ENCODE data around the gene HOMER2.
"Not testable (repeated sequence)": the region's sequence is repeated elsewhere in the genome, so short reads cannot be mapped to it uniquely, and the experiment has no call there.

HOMER2 gene

DNA sequence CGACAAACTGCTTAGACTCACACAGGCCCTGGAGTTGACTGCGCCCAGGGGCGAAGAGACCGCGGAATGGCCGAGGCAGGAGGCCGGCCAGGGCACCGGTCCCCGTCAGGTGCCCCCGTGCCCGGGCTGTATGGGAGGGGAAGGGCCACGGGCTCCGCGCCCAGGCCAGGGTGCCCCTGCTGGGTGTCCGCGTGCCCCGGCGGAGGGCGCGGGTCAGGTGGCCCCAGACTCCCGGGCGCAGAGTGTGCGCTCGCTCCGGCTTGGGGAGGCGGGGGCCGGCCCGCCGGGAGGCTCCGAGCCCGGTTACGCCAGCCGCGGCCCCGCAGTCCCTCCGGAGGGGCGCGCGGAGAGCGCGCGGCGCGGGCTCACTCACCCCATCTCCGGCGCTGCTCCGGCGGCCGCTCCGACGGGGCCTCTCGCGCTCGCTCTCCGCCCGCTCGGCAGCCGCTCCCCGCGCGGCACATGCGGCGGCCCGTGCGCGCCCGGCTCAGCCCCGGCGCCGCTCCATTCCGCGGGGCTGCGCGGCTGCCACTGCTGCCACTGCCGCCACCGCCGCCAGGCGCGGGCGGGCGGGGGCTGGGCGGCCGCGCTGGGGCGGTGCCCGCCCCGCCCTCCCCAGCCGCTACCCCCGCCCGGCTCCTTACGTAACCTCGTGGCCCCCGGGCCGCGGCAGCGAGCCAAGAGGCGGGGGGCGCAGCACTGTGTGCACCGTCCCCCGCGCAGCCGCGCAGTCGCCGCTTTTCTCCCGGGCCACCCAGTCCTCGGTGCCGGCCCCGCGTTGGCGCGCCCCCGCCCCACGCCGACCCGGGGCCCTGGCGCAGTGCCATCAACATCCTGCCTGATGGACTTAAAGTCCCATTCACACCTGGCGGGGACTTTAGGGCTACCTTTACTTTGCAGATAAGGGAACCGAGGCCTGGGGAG is at the start of gene HOMER2:
TSS of gene HOMER2 (minus strand) at position 563 of the 924 bp plus-strand sequence. CDS start at position 378, 185 bp downstream.
- no peak for DNase-seq (ENCODE audit: low read depth in 2 of 2, low spot score in 1 of 2)

DNA sequence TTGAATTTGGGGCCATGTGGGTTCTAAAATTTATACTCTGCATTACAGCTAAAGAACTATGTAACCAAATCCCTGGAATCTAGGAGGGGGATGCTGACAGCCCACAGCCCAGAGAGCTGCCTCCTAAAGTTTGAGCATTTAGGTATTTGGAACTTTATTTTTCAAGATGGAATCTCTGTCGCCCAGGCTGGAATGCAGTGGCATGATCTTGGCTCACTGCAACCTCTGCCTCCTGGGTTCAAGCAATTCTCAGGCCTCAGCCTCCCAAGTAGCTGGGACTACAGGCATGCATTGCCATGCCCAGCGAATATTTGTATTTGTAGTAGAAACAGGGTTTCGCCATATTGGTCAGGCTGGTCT is 48.1 kb upstream of the HOMER2 start:
- DNase-seq (ENCODE audit: low read depth in 2 of 2, low spot score in 1 of 2): not testable (repeated sequence)

DNA sequence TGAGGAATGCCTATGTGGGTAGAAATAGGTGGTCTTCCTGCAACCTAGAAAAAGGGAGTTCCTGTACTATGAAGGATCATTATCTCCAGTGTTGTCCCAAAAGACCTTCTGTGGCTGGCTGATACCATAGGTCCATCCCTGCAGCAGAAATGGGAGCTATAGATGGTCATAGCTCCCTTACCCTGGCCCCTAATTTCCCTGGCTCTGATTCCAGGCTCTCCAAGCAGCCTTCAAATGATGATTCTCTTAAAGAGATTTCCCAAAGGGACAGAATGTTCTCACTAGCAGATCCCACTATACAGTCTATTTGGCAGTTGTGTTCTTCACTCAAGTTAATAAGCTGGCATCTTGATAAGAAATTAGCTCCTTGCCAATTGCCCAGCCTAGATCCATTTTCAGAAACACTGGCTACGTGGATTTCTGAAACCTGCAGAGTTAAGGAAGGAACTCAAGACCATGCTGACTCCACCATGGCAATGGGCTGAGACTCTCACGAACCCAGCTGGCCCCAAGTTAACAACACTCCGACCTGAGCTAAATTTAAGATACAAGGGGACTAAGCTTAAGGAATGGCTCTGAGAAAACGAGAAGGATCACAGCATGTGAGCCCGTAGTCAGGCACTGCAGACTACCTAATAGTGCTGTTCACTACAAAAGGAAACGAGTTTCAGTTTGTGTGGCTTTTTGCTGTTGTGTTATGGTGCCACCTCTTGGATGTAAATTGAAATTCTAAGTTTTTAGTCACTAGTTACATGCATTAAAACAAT is 47.6 kb upstream of the HOMER2 start:
- no peak for DNase-seq (ENCODE audit: low read depth in 2 of 2, low spot score in 1 of 2)

DNA sequence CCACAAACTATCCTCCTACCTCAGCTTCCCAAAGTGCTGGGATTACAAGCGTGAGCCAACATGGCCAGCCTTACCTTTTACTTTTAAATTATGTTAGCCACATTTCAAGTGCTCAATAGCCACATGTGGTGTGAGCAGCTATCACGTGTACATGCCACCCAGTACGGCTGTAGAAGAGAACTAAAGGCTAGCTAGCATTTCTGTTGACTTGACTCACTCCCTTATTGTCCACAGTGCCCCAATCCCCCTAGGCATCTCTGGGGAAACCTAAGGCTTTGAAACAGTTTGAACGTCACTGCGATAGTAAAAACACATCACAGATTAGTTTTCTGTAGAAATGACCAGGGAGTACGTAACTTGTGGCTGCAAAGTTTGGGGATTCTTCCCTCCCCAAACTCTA is 46.9 kb upstream of the HOMER2 start:
- no peak for DNase-seq (ENCODE audit: low read depth in 2 of 2, low spot score in 1 of 2)

DNA sequence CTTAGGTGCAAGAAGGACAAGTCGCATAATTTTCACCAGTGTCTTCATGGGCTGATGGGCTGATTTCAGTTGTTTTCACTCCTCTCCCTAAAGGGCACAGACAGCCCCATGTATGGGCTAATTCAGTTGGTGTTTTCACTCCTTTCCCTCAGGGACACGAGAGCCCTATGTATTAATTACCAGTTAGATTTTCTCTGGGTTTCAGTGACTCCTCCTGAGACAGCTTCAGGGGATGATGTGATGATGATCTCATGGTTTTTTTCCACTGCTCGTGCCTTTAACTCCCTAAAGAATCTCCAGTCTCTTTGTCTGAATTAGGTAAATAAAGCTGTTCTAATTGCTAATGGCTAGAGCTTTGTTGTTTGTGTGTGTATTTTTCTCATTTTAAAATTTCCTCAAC is 43.4 kb upstream of the HOMER2 start:
- DNase-seq (ENCODE audit: low read depth in 2 of 2, low spot score in 1 of 2): no peak

DNA sequence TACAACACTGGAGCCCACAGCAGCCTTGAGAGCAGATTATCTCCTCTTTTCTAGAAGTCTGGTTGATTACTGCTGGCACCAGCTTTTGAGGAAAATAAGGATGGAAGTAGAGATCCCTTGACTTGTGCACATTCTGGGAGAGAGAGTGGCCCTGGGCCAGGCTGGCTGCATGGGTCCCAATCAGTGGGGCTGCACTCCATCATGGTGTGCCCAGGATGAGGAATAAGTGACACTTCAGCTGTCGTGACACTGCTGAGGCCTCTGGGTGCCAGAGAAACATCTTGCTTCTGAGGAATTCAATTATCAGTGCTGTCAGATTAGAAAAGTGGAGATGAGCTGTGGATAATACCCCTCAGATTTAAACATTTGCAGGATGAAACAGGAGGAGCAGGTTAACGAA is 42.6 kb upstream of the HOMER2 start:
- no peak for DNase-seq (ENCODE audit: low read depth in 2 of 2, low spot score in 1 of 2)

DNA sequence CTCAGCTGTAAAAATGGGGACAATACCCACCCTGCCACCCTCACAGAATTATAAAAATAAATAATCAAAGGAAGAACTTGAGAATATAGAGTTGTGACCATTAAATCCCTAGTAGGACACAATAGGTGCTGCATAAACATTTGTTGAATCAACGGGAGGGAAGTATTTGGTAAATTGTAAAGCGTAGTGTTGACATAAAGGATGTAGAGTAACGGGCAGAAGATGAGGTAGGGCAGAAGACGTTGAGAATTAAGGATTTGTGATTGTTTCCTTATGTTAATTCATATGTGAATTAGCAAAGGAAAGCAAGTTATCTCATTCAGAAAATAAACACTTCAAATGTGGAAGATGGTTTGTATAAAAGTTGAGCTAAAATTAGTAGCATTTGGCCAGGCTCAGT is 40.6 kb upstream of the HOMER2 start:
- DNase-seq (ENCODE audit: low read depth in 2 of 2, low spot score in 1 of 2): no peak

DNA sequence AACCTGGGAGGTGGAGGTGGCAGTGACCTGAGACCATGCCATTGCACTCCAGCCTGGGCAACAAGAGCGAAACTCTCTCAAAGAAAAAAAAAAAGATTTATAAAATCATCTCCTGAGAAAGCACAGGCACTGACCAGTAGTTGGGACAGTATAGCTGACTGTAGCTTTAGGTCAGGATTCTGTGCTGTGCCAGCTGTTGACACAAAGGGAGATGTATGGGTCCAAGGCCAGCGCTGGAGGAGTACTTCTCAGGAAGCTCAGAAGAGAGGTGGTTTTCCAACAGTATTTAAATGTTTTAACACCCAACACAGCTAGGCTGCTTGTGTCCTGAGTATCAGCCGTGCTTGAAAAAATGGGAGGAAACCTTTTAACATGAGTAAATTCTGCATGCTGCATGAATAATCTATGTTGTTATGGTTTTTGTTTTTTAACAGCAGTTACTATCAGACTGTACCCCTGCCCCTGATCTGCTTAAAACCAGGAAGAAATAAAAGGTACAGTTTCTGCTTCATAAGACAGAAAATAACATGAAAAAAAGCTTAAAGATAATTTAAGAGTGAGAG is 40.0 kb upstream of the HOMER2 start:
- DNase-seq (ENCODE audit: low read depth in 2 of 2, low spot score in 1 of 2): no peak

DNA sequence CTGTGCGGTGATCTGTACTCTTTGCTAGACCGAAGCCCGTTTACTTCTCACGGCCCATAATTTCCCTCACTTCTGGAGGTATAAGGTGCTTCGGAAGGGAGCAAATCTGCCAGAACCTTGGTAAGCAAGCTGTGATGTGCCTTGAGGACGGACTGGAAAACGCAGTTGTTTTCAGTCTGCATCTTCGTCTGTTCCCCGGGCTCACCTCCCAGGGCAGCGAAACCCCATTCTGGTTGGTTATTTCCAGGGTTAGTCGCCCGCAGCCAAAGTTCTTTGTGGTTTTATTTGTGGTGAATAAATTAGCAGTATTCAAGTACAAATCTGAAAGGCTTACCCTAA is 33.9 kb upstream of the HOMER2 start:
- DNase-seq (ENCODE audit: low read depth in 2 of 2, low spot score in 1 of 2): no peak

DNA sequence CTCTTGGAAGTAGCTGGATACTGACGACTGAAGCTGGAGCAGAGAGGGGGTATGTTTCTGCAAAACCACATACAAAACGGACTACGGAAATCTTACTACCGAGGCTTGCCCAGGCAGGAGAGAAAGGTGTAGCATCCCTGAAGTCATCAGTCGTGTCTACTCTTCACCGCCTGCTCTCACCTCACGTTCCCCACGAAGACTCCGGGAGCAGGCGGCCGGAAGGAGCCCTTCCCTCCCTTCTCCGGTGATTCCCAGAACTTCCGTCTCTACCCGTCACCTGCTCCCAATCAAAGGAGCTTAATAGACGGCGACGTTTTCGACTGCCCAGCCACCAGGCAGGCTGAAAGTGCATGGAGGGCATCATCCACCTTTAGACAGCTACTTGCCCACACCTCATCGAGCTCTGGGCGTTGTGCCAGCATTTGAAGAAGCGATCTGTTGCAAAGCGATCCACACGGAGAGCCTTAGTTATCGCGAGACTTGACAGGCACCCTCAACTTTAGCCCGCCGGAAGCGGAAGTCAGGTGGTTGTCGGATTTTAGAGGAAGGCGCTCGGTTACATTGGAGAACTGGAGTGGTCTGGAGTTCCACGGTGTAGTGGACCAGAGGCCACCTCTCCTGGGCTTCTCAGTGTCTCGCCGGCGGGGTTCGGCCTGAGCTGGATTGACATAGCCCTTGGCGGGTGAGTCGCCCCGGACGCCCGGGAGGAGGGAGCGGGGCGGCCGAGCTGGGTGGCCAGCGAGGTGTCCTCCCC is 33.3 kb upstream of the HOMER2 start, which contains the start of gene RAMAC:
TSS of gene RAMAC (plus strand) at position 523 of the 754 bp plus-strand sequence. CDS start 2,809 bp downstream, outside the sequence.
- peak; percentile 82 to 83 for DNase-seq (ENCODE audit: low read depth in 2 of 2, low spot score in 1 of 2)

DNA sequence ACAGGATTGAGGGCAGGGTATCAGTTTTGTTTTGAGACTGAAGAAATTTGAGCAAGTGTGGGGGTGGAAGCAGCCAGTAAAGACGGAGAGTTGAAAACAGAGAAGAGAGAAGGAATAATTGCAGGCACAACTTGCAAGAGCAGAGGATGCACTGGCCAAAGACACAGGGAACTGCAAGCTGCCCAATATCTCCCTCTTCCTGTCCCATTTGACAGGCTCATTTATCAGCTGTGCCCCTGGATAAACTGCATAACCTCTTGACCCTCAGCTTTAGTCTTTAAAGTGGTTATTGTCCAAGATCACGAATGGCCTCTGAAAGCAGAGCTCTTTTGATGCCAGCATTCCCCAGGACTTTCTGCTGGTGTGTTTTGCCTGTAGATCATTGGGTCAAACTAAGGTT is 28.5 kb upstream of the HOMER2 start:
- DNase-seq (ENCODE audit: low read depth in 2 of 2, low spot score in 1 of 2): no peak

DNA sequence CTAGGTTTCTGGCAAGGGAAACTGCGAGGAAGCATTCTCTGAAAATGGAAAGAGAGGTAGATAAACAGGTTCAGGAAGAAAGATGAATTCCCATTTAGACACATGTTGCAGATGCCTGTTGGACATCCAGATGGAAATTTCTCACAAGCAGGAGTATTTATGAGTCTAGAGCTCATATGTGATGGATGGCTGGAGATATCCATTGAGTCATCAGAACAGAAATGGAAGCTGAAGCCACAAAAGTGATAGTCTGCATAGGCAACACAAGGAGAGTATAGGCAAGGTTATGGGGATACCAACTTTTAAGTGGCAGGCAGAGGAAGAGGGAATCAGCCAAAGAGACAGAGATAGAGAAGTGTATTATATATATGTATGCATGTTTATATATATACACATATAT is 27.2 kb upstream of the HOMER2 start:
- DNase-seq (ENCODE audit: low read depth in 2 of 2, low spot score in 1 of 2): no peak

DNA sequence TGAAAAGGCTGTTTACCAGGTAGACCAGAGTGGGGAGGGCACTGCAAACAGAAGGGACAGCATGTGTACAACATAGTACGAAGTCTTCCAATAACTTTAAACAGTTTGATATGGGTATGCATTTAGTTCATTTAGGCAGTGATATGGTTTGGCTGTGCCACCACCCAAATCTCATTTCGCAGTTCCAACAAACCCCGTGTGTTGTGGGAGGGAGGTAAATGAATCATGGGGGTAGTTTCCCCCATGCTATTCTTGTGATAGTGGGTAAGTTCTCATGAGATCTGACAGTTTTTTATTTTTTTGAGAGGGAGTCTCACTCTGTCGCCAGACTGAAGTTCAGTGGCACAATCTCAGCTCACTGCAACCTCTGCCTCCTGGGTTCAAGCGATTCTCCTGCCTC is 25.9 kb upstream of the HOMER2 start:
- DNase-seq (ENCODE audit: low read depth in 2 of 2, low spot score in 1 of 2): no peak

DNA sequence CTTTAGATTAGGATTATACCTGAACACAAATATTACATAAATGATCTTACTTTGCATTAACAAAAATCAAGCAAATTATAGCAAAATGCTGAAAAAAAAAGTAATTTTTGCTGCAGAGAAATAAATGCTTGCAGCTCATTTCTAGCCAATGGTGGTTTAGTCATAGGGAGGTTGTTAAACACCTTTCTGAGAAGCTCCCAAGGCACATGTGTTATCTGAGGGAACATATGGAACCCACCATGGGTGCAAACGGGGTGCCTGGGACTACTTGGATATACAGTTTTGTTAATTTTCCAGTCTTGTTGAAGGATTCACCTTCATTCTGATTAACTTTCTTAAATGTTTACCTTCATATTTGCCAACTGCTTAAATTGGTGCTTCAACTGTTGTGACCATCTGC is 24.6 kb upstream of the HOMER2 start:
- DNase-seq (ENCODE audit: low read depth in 2 of 2, low spot score in 1 of 2): no peak

DNA sequence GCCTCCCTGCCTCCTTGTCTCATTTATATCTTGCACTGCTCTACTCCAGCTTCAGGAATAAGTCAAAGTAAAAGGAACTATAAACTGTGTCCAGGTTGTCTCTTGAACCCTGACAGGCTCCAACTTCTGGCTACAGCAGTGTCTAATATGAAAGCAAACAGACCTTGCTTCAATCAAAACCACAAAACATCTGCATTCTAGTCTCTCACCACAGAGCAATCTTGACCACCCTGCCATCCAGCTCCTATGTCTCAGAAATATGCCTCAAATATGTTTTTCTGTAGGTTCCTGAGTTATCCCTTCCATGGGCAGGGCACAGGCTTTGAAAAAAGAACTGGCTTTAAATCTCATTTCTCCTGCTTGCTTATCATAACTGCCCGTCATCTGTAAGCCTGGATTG is 20.5 kb upstream of the HOMER2 start:
- DNase-seq (ENCODE audit: low read depth in 2 of 2, low spot score in 1 of 2): no peak

DNA sequence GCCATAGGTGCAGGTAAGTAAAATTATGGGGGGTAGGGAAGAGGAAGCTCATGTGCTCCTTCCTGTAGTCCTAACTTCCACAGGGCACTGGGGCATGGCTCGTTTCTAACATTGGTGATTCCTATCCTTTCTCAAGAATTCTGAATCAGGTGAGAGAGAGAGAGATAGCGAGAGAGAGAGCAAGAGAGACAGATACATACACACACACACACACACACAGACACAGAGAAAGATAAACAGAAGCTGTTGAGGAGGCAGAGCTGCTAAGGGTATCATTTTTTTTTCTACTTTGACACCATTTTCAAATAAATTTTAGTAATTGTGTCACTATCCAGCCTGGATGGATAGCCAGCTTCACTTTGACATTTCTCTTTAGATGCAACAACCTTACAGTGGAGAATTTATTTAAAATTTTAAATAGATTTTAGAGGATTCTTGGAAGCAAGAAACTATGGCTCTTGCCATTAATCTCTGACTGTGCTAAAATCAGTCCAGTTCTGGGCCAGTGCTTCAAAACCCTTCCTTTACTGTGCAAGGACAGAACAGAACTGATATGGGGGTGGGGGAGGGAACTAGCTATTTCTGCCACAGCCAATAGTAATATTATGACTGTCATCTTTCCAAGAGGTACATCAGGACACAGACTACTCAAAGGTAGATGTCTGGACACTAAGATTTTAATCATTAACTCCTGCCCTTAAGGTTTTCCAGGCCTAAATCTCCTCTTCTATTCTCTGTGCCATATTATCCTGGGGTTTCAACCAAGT is 18.9 kb upstream of the HOMER2 start:
- no peak for DNase-seq (ENCODE audit: low read depth in 2 of 2, low spot score in 1 of 2)

DNA sequence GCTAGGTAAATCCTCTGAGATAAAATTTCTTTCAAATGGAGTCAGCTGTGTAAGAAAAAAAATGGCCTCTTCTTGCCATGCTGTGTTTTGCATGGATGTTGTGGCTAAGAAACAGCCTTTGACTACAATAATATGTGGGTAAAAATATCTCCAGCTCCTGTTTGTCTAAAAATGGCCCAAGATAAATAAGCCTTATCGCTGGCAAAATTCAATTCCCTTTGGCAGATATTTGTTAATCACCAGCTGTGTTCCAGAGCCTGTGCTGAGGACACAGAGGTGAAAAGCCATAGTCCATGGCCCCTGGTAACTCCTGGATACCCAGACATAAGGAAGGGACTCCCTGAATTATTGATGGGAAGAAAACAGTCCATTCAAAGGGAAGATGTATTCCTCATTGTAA is 18.2 kb upstream of the HOMER2 start:
- no peak for DNase-seq (ENCODE audit: low read depth in 2 of 2, low spot score in 1 of 2)

DNA sequence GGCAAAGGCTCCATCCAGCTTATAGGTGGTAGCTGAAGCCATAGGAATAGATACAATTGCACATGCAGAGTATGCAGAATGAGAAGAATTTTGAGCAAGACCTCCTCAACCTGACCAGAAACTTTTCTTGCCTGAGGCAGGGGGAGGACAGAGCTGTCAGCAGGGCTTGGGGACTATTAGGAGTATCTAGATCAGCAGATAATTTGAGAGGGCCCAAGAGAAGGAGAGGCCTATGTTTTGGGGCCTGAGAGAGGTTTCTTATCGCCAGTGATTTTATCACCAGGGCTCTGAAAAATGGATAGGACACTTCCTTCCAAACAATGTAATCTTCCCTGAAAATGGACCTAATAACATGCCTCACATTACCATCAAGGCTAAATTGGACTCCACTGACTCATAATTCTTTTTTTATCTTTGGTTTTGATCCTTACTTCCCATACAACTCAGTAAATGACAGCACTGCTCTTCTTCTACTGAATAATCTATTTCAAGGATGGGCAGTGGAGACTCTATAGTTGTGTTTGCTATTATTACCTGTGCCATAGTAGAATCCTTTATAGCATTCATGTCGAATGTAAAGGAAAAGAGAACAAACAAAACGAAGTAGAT is 17.7 kb upstream of the HOMER2 start:
- no peak for DNase-seq (ENCODE audit: low read depth in 2 of 2, low spot score in 1 of 2)

DNA sequence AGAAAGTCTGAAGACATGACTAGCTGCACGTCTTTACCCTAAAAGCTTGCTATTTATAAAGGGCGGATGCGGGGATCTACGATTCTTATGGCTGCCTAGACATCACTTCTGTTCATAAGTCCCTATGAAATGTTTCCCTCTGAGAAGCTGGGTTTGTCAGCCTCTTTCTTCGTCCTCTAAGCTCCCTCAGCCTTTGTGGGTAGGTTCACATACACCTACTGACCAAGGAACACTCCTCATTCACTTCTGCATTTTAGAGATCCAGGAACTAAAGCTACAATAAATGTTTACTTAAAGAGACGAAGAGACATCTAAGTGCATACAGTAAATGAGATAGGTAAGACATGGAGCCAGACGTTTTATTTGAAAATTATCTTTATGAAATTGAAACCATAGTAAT is 16.8 kb upstream of the HOMER2 start:
- no peak for DNase-seq (ENCODE audit: low read depth in 2 of 2, low spot score in 1 of 2)

DNA sequence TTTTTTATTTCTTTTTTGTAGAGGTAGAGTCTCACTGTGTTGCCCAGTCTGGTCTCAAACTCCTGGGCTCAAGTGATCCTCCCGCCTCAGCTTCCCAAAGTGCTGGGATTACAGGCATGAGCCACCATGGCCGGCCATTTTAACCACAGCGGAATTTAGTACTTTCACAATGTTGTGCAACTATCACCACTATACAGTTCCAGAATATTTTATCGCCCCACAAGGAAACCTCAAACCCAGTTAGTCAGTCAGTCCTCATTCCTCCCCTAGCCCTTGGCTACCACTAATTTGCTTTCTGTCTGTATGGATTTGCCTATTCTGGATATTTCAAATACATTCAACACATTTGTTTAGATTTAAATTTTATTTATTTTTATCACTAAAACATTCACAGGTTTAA is 15.5 kb upstream of the HOMER2 start:
- DNase-seq (ENCODE audit: low read depth in 2 of 2, low spot score in 1 of 2): no peak
